Nephron progenitor cell (in vitro differentiated cells): ENCODE measurements around the gene PPCDC.
A peak's percentile ranks its signal among the peaks of the same experiment; 100 is the strongest.

Experiments
- DNase-seq: peaks from one replicate; pipeline ENCODE4 v3.0.0; 2021
- H3K27ac Mint-ChIP-seq: 2 replicates; pipeline ENCODE4 v1.8.0; 2021; ENCODE audit warnings: mild to moderate bottlenecking, moderate library complexity, mixed read lengths
- H3K27me3 Mint-ChIP-seq: 2 replicates; pipeline ENCODE4 v1.8.0; 2021; ENCODE audit warnings: mild to moderate bottlenecking, low read depth, mixed read lengths; ENCODE audit not compliant: poor library complexity
- H3K36me3 Mint-ChIP-seq: 2 replicates; pipeline ENCODE4 v1.8.0; 2021; ENCODE audit warnings: low read depth, mixed read lengths
- H3K4me1 Mint-ChIP-seq: 2 replicates; pipeline ENCODE4 v1.8.0; 2021; ENCODE audit warnings: mixed read lengths
- H3K4me3 Mint-ChIP-seq: 2 replicates; pipeline ENCODE4 v1.8.0; 2021; ENCODE audit warnings: mild to moderate bottlenecking, moderate library complexity, mixed read lengths
- H3K9me3 Mint-ChIP-seq: 2 replicates; pipeline ENCODE4 v1.8.0; 2021; ENCODE audit warnings: mild to moderate bottlenecking, moderate library complexity, mixed read lengths
- CTCF ChIP-seq: fragments of 200-600 bp; sonication (generic); IDR thresholded peaks from 2 replicates; pipeline ENCODE4 v1.5.0; 2021; ENCODE audit warnings: antibody characterized with exemption

PPCDC gene

GRCh38 chr15:75053748-75054125, 30.3 kb downstream of the PPCDC start:
- H3K27me3 Mint-ChIP-seq = peaks cover 3% of the 10 kb centered on the region
- H3K36me3 Mint-ChIP-seq = peaks cover 14% of the 10 kb centered on the region
- no peak overlapping the region for H3K27ac Mint-ChIP-seq
- no peak for TF ChIP-seq CTCF
- peaks cover 8% of the 10 kb centered on the region for H3K4me1 Mint-ChIP-seq
- DNase-seq = no peak
- no peaks in the 10 kb centered on the region for H3K9me3 Mint-ChIP-seq
- H3K4me3 Mint-ChIP-seq = no peak overlapping the region

GRCh38 chr15:75054172-75054897, 30.9 kb downstream of the PPCDC start:
- Mint-ChIP-seq H3K36me3 (peaks cover 14% of the 10 kb centered on the region), H3K4me1 (peaks cover 8% of the 10 kb centered on the region), H3K27me3 (peaks cover 3% of the 10 kb centered on the region), H3K9me3 (no peaks in the 10 kb centered on the region), H3K4me3 (no peak overlapping the region), H3K27ac (peak overlapping the region; percentile 46)
- TF ChIP-seq CTCF = no peak
- no peak for DNase-seq

- DNase-seq = no peak
- Mint-ChIP-seq H3K4me1 (peaks cover 8% of the 10 kb centered on the region), H3K27me3 (peaks cover under 1% of the 10 kb centered on the region), H3K9me3 (no peaks in the 10 kb centered on the region), H3K27ac (no peak overlapping the region), H3K36me3 (peaks cover 14% of the 10 kb centered on the region), H3K4me3 (no peak overlapping the region)
- TF ChIP-seq CTCF = no peak
Observed at GRCh38 chr15:75056036-75056435, 32.6 kb downstream of the PPCDC start.

GRCh38 chr15:75058127-75058905, 34.9 kb downstream of the PPCDC start:
- H3K27ac Mint-ChIP-seq = peak overlapping the region; percentile 68
- DNase-seq = no peak
- H3K4me1 Mint-ChIP-seq = peaks cover 10% of the 10 kb centered on the region
- no peaks in the 10 kb centered on the region for H3K27me3 Mint-ChIP-seq
- no peak overlapping the region for H3K4me3 Mint-ChIP-seq
- H3K9me3 Mint-ChIP-seq = no peaks in the 10 kb centered on the region
- TF ChIP-seq CTCF = no peak
- peaks cover 14% of the 10 kb centered on the region for H3K36me3 Mint-ChIP-seq

GRCh38 chr15:75059607-75060006, 36.2 kb downstream of the PPCDC start:
- no peak for TF ChIP-seq CTCF
- DNase-seq = no peak
- Mint-ChIP-seq H3K4me1 (peaks cover 22% of the 10 kb centered on the region), H3K27me3 (no peaks in the 10 kb centered on the region), H3K36me3 (peaks cover 14% of the 10 kb centered on the region), H3K27ac (no peak overlapping the region), H3K9me3 (no peaks in the 10 kb centered on the region), H3K4me3 (no peak overlapping the region)
